Uterus (tissue), 4 donors: Measurements from ENCODE around the gene SULF2. TPM values are rescaled to one million over a fixed set of nuclear protein-coding genes. Genes with fewer than 3 reads are reported as not detected.

ENCODE experiments used
- DNase-seq, 2 donors: peaks; one replicate each; pipeline ENCODE4 v3.0.0-alpha.2; 2019 to 2020
- H3K27ac ChIP-seq, 2 donors: fragments of 200-600 bp; sonication (generic); 1 replicate in 1 of 2; 2 replicates in 1 of 2; pipeline ENCODE4 v1.5.1; 2016 to 2018
- H3K27me3 ChIP-seq, 2 donors: fragments of 200-600 bp; sonication (generic); one replicate each; pipeline ENCODE4 v1.5.1; 2018 to 2019; ENCODE audit warnings: control low read depth in 1 of 2
- H3K36me3 ChIP-seq, 2 donors: fragments of 200-600 bp; sonication (generic); one replicate each; pipeline ENCODE4 v1.5.1; 2019; ENCODE audit warnings: control low read depth in 1 of 2
- H3K4me1 ChIP-seq, 2 donors: fragments of 200-600 bp; sonication (generic); one replicate each; pipeline ENCODE4 v1.5.1; 2018 to 2019; ENCODE audit warnings: control low read depth in 1 of 2
- H3K4me3 ChIP-seq, 2 donors: fragments of 200-600 bp; sonication (generic); 1 replicate in 1 of 2; 2 replicates in 1 of 2; pipeline ENCODE4 v1.5.1; 2018 to 2019; ENCODE audit warnings: mild to moderate bottlenecking in 1 of 2
- H3K9me3 ChIP-seq, 2 donors: fragments of 200-600 bp; sonication (generic); one replicate each; pipeline ENCODE4 v1.5.1; 2019; ENCODE audit warnings: control low read depth in 1 of 2
- CTCF ChIP-seq, 4 experiments: fragments of 200-600 bp in 2 of 4; fragments of 450-650 bp in 2 of 4; sonication (generic) in 2 of 4; IDR thresholded peaks; one replicate each; pipeline ENCODE4 v1.5.1; 2016 to 2019; ENCODE audit warnings: antibody characterized with exemption in 4 of 4, mild to moderate bottlenecking in 2 of 4, moderate library complexity in 1 of 4
- POLR2A ChIP-seq, 2 donors: fragments of 450-650 bp; IDR thresholded peaks; one replicate each; pipeline ENCODE4 v1.6.1; 2016; ENCODE audit warnings: antibody characterized with exemption in 2 of 2, mild to moderate bottlenecking in 1 of 2, moderate library complexity in 1 of 2
- intact Hi-C: fragments of 100-400 bp; cut with DNase I; formaldehyde crosslinking; loops from one replicate; pipeline ENCODE4 v1.15.1; 2023; ENCODE audit warnings: low total_unique reads
- total RNA-seq, 4 donors: library from RNA; depleted of rRNA in 3 of 4; stranded (reverse); fragments of >200 nt in 3 of 4; gene quantifications; one replicate each; pipeline versions ENCODE4 v1.1.0 to v1.2.4, GENCODE V29; 2014 to 2023
- donor health status: DM: yes; HTN: yes; CAD: no.

Gene SULF2
- total RNA-seq, 4 donors from 2014 or later: 95.9 to 558 (median 213) TPM

DNA sequence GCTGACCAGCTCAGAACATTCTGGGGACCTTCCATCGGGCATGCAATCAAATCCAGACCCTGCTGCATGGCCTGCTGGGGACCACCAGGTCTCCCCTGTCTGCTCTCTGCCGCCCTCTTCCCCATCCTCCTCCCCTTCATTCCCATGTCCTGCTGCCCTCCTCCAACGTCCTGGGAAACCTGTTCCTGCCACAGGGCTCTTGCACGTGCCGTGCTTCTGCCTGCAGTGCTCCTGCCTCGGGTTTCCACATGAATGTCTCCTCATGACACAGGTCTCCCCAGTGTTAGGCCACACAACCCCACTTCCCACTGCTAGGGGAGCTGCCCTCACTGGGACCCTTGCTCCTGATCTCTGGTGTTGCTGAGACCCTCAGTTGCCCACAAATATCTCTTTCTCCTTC lies 37.2 kb downstream of the SULF2 start:
- no peaks in the 10 kb centered on the region for H3K9me3 ChIP-seq
- no peaks in the 10 kb centered on the region for H3K4me1 ChIP-seq
- H3K27me3 ChIP-seq: no peaks in the 10 kb centered on the region
- DNase-seq: no peak
- no peak for TF ChIP-seq POLR2A (IDR thresholded peaks at IDR 0.05)
- TF ChIP-seq CTCF (IDR thresholded peaks at IDR 0.05): no peak
- H3K36me3 ChIP-seq: no peaks in the 10 kb centered on the region
- intact Hi-C loops: no loop called here
- H3K27ac ChIP-seq: peak overlapping the region; percentile 5 to 56
- no peak overlapping the region for H3K4me3 ChIP-seq

DNA sequence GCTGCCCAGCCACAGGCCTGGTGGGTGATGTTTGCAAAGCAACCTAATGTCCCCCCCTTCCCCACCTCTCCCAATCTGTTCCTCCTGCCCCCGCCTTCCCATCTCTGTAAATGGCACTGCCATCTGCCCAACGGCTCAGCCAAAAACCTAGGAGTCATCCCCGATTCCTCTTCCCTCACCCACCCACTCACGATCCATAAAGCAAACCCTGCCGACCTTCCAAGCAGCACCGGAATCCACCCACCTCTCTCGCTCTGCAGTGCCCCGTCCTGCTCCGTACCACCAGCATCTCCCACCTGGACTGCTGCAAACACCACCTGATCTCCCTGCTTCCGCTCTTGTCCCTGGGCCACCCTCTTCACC lies 37.6 kb downstream of the SULF2 start:
- Histone ChIP-seq H3K9me3 (no peaks in the 10 kb centered on the region), H3K4me3 (no peak overlapping the region), H3K4me1 (no peaks in the 10 kb centered on the region), H3K27me3 (no peaks in the 10 kb centered on the region), H3K36me3 (no peaks in the 10 kb centered on the region), H3K27ac (no peak overlapping the region)
- TF ChIP-seq POLR2A (IDR thresholded peaks at IDR 0.05) (no peak), CTCF (IDR thresholded peaks at IDR 0.05) (no peak)
- intact Hi-C loops: no loop called here
- DNase-seq: no peak

DNA sequence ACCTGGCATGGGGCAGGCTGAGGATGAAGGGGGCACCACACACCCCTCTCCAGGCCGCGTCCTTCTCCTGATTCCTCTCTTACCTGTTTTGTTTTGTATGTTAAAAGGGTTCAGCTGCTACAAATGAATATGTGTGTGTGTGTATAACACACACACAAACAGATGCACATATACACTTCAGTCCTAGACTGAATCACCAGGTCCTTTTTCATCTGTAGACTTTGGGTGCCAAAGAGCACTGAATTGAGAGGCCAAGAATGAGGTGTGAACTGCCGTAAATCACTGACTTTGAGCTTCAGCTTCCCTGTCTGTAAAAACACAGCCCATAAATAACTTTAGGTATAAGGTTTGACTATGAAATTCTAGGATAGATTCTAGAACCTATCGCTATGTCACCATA lies 40.5 kb downstream of the SULF2 start:
- Histone ChIP-seq H3K27ac (no peak overlapping the region), H3K4me1 (no peaks in the 10 kb centered on the region), H3K4me3 (no peak overlapping the region), H3K36me3 (no peaks in the 10 kb centered on the region), H3K9me3 (no peaks in the 10 kb centered on the region), H3K27me3 (no peaks in the 10 kb centered on the region)
- TF ChIP-seq POLR2A (IDR thresholded peaks at IDR 0.05) (no peak), CTCF (IDR thresholded peaks at IDR 0.05) (no peak)
- intact Hi-C loops: no loop called here
- no peak for DNase-seq

DNA sequence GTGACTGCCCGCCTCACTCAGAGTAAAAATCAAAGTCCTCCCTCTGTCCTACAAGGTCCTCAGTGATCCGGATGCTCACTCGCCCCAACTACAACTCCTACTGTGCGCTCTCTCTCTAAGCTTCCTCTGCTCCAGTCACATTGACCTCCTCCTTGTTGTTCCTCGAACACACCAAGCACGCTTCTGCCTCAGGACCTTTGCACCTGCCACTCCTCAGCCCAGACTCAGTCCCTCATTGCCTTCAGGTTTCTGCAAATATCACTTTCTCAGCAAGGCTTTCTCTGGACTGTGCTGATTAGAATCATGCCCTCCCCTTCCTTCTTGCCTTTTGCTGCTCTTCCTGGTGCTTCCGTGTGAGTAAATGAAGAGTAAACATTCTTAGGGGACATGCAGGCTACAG lies 41.6 kb downstream of the SULF2 start:
- no peaks in the 10 kb centered on the region for H3K9me3 ChIP-seq
- no peaks in the 10 kb centered on the region for H3K4me1 ChIP-seq
- DNase-seq: no peak
- intact Hi-C loops: no loop called here
- TF ChIP-seq POLR2A (IDR thresholded peaks at IDR 0.05): no peak
- no peak for TF ChIP-seq CTCF (IDR thresholded peaks at IDR 0.05)
- no peak overlapping the region for H3K4me3 ChIP-seq
- no peaks in the 10 kb centered on the region for H3K36me3 ChIP-seq
- H3K27me3 ChIP-seq: no peaks in the 10 kb centered on the region
- H3K27ac ChIP-seq: no peak overlapping the region

DNA sequence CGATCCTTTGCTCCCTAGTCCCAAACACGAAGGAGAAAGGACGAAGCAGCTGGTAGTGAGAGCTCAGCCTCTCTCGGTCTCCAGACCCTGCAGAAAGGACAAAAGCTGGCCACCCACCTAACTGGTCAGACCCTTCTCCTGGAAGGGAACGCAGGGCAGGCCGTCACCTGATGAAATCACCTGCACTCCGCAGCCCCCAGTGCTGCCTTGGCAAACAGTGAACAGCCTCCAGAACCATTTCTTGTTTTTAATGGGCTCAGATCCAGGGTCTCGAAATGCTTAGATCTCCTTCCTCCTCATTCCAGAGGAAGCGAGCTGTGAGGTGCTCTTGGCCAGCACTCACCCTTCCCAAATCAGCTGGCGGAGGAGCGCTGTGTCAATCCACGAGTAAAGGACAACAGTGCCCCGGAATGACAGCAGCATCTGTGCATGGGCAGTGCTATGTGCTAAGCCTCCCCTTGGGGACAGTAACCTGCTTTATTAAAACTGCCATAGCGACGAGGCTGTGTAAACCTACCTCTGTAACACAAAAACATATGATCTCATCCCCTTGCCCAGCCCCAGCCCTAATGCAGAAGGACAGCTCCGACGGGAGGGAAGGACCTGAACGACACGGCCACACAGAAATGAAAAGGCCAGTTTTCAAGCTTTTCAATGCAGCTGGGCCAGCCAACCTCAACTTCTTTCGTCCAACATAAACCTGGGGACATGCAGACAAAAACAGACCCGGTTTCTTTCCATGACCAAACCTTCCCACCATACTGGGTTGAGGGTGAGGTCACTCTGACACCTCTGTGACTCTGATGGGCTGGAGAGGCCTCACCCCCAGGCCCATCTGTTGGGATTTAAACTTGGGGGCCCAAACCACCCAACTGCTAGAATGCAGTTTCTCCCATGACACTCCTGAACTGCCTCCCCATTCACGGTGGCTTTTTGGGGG lies 43.3 kb downstream of the SULF2 start:
- H3K4me3 ChIP-seq: no peak overlapping the region
- no peaks in the 10 kb centered on the region for H3K36me3 ChIP-seq
- no peak for DNase-seq

More for the DNA sequence above, 43.3 kb downstream of the SULF2 start:
- Histone ChIP-seq H3K4me1 (no peaks in the 10 kb centered on the region), H3K9me3 (no peaks in the 10 kb centered on the region), H3K27me3 (no peaks in the 10 kb centered on the region), H3K27ac (peak overlapping the region; percentile 7 to 38)
- TF ChIP-seq CTCF (IDR thresholded peaks at IDR 0.05): no peak
- TF ChIP-seq POLR2A (IDR thresholded peaks at IDR 0.05): no peak
- intact Hi-C loops: no loop called here
